Amniotic stem cell (primary cell): ENCODE measurements around the gene ATP10A.
A peak's percentile ranks its signal among the peaks of the same experiment; 100 is the strongest.
"Not testable (repeated sequence)": the region's sequence is repeated elsewhere in the genome, so short reads cannot be mapped to it uniquely, and the experiment has no call there.

Source experiments
- DNase-seq: peaks from one replicate; lab custom pipeline; 2025; lab: John Stamatoyannopoulos, UW

ATP10A gene

DNA sequence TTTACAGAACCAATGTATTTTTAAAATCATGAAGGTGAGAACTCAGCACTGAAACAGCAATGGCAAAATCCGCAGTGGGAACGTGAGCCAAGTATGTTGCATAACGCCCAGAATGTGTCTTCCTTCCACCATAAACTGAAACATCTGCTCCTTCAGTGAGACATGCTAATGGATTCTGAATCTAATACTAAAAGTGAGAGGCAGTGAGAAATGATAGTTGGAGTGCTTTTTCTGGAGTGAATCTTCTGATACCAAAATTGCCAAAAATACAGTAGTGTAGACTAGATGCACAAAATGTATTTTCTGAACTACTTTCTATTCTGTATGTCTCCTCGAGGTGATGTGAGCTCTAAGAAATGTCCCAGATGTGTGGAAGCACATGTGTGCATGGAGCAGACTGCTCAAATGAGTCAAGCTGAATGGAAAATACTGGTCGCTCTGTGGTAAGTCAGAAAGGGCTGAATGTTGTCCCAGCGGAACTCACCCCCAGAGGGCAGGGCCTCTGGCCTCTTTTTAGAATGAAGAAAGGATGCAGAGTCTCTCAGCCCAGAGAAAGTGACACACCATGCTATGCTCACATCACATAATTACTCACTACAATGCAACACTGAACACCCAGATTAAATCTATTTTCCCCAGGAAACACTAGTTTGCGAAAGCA lies 73.0 kb downstream of the ATP10A start:
- peak; percentile 38 for DNase-seq

DNA sequence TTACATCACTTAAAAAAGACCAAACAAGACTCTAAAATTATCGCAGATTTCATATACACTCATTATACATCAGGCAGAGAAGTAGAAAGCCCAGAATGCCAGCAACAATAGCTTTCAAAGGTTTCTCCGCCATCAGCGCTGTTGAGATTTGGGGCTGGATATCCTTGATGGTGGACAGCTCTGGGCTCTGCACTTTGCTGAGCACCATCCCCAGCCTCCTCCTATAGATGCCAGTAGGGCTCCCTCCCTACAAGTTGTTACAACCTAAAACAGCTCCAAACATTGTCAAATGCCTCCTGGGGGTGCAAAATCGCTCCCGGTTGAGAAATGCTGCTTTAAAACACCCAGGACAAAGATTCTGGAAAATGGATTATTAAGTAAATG lies 73.5 kb downstream of the ATP10A start:
- no peak for DNase-seq

DNA sequence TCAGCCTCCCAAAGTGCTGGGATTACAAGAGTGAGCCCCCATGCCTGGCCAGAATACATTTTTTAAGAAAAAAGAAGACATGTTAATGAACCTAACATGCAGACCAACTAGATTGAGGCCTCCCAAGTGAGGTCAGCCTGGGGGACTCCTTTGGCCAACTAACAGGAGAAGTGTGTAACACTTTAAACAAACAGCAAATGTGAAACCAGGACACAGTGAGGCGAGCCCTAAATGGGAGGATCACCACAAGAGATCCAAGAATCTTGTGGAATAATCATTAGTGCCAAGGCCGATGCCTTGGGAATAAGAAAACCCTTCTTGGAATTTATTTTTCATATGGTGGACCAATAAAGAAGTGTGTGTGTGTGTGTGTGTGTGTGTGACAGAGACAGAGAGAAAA lies 73.9 kb downstream of the ATP10A start:
- no peak for DNase-seq

DNA sequence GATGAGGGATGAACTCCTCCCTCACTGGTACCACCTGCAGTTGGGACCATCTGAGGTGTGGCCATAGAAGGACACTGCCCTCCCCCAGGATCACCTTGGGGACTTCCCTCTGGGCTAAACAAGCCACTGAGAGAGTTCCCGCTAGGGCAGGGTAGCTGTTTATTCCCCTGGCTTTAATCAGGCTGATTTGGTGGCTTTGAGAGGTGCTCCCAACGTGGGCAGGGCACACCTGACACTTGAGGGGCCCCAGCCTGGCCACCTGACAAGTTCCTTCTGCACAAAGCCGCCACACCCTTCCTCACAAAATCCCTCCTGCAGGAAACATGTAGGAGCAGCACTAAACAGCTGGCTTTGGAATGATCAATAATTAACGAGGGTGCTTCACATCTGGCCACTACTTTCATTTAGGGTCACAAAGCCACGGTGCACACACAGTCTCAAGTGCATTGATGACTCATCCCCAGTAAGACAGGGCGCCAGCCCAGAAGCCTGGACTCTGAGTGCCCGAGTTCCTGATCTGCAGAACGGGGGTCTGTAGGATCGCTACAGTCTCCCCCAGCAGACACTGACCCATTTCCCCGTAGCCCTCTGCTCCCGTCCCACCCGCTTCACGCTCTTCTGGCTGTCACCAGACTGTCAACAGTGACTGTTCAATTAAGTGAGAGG lies 75.1 kb downstream of the ATP10A start:
- DNase-seq, result no peak

DNA sequence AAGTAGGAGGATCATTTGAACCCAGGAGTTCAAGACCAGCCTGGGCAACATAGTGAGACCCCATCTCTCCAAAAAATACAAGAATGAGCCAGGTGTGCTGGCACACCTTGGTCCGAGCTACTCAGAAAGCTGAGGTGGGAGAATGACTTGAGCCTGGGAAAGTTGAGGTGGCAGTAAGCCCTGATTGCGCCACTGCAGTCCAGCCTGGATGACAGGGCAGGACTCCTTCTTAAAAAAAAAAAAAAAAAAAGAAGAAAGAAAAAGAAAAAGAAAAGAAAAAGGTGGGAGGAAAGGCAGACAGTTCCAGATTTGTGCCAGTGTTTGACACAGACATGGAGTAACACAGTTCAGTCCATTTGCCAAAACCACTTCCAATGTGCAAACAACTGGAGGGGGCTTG lies 75.7 kb downstream of the ATP10A start:
- DNase-seq, result no peak

DNA sequence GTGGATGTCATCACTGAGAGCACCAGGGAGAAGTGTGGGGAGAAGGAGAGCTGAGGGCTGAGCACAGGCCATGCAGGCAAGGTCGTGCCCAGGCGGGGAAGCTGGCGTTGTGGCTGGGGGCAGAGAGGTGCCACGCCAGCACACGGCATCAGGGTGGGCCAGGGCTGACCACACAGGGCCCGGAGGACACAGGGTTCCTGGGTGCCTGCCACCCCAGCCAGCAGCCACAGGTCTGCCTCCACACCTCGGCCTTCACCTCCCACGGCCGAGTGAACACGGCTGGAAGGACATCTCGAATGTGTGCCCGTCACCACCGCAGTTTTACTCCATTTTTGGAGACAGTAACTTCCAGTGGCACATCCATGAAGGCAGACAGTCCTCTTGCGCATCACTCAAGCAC lies 77.1 kb downstream of the ATP10A start:
- DNase-seq, result no peak

DNA sequence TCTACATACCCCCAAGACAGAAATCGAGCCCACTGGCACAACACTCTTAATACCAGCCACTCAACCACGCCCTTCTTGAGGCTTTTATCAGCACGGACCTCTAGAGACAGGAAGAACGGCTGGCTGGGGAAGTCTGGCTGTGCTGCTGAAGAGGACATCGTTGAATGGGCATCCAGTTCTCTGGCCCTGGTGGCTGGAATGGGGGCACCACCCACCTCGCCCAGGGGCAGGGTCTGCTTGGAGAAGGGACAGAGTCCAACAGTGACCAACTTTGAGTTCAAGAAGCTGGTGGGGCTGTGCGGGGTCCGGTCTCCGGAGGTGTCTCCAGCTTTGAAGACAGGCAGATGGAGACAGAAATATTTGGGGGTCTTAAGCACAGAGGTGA lies 77.5 kb downstream of the ATP10A start:
- no peak for DNase-seq

DNA sequence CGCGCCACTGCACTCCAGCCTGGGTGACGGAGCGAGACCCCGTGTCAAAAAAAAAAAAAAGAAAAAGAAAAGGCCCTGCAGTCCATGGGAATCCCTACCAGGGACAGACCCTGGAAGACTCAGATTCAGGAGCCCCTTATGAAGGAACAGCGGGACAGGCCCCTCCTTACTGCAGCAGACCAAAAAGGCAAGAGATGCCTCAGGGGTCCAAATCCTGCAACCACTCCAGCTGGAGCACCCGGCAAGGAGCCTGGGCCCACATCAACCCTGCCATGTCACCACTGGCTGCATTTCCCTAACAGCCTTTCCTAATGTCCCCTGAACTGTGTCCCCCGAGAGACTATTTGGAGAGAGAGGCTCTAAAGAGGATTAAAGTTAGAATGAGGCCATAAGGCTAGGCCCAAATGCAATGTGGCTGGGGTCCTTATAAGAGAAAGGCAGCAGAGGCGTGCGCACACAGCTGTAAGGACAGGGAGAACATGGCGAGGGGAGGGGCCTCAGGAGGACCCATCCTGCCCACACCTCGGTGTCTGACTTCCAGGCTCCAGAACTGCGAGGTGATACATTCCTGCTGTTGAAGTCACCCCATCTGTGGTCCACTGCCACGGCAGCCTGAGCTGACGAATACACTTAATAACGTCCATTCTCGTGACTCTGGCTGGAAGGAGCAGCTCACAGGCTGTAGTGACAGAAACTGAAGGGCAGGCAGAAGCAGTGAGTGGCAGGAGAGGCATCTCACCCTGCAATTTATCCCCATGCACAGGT lies 78.1 kb downstream of the ATP10A start:
- peak; percentile 14 for DNase-seq

DNA sequence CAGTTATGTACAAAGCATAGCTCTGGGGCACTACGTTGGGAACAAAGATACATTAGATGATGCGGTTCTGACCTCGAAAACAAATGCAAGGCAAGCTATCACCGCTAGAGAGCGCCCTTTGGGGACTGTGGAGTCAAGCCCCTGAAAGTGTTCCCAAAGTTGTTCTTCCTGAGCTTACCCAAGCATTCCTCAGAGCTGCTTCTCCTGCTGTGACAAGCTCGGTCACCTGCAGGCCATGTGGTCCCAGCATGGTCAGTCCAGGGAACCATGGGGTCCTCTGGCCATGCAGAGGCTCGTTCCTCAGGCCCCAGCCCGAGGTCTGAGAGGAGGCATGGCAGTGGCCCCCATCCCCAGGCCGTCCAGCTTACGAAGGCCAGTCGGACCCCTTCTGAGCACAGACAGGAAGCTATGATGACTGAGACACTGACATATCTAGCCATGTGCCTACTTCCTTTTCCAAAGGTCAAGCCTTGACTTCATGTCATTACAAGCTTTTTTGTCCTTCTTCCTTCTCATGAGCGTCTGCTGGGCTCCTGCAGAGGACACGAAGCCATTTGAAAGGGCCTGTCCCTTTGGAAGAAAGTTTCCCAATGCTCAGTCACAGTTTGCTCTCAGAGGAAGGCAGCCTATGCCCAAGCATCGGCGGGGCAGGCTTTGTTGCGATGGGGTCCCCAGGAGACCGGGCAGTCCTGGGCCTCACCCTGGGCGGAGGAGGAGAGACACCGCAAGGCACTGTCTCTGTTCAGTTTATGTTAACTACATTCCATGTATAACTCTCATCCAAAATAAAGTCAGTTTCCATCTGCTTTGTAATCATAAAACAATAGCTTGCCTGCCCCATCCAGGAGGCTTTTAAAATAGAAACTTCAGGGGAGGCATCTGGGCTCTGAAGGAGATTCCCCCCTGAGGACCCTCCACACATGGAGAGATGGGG lies 79.3 kb downstream of the ATP10A start:
- DNase-seq, result no peak

DNA sequence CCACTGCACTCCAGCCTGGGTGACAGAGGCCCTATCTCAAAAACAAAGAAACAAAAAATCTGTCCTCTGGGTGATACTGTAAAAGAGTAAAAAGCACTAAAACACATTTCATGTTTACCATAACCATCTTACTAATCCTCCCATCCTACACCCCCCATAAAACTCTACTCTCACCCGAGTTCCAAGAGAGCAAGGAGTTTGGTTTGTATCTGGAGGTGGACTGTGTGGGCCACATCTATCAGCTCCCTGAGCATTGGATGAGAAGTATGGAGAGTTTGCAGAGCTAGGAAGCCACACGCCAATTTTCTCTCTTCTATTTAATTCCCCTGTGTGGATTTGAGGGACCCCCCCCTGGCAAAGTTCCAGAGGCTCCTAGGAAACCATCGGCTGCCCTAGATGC lies 80.0 kb downstream of the ATP10A start:
- no peak for DNase-seq

DNA sequence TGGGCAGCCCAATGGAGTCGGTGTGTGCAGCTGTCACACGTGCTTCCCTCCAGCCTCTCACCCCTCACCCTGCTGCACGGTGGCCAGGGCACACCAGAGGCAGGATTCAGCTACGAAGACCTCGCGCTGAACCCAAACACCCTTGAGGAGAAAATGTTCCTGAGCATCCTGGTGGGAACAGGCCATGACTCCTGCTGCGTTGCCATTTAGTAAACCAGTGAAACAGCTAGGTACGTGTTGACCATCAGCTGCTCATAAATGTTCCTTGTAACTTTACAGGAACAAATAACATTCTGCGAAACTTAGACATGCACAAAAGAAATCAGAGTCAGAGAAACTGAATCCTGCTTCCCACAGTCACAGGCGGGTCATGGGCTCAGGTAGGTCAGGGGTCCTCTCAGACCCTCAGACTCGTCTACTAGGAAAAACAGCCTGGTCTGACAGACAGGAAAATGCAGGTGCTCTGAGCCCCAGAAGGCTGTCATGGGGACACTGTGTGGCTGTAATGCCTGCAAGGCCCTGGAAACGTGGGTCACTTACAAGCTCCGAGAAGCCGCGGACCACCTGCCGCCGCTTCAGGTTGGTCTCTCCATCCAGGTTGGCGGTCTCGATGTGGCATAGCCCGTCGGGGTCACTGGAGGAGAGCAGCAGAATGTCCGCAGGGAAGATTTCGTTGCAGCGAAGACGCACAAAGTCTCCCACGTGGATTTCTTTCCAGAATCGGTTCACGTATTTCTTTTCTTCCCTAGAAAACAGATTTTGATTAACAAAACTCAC lies 82.5 kb downstream of the ATP10A start:
- no peak for DNase-seq

DNA sequence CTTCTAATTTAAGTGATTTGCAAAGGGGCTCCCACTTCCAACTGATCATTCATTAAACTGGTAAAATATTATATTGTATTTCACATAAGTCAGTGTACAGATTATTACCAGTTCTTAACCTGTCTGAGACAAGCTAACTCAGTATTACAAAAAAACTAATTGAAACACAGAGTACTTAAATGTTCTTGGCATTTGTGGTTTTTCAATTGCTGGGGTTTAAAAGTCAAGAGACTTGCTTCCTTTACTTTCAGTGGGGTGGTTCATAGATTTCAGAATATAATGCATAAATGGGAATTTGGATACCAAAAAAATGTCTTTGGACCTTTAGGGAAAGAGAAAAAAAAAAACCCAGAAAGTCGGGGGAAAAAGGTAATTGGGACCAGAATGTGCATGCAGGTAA lies 85.0 kb downstream of the ATP10A start:
- DNase-seq, result no peak

DNA sequence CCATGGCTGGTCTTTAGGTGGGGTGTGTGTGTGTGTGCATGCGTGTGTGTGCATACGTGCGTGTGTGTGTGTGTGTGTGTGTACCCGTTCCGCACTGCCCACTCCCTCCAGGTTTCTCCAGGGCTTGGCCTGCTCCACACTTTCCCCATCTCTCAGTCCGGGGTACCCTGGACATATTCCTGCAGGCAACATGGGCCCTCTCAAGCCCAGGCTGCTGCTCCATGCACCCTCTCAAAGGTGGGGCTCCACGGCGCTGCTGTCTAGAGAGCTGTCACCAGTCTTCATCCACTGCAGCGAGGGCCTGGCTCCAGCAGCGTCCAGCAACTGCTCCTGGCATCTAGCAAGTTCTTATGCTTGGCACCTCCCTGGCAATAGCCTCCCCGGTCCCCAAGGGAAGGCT lies 86.1 kb downstream of the ATP10A start:
- no peak for DNase-seq

DNA sequence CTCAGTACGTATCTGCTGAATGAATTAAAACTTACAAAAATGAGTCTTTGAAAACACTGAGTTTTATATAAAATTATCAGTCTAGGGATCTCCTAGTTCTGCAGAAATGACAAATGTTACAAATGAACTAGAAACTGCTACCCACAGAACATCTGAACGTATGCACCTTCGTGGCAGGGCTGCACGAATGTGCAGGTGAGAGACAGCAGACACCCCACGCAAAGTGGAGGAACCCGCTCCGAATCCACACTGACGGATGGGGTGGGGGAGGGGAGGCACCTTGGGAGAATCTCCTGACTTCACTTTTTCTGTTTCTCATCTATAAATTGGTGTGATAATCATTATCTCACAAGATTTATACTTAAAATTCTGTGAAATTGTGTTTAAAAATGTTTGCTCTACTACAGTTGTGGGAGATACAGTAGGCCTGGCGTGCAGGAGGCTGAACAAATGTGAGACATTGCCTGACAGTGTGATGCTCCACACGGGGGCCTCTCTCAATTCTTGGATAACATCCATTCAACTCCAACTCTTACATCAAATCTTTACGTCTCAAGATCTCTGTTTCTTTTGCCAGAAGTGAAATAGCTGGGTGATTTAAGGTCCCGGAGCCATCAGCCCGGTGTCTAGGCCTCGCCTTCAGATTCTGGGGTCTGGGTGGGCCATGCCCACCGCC lies 86.9 kb downstream of the ATP10A start:
- DNase-seq, result no peak

DNA sequence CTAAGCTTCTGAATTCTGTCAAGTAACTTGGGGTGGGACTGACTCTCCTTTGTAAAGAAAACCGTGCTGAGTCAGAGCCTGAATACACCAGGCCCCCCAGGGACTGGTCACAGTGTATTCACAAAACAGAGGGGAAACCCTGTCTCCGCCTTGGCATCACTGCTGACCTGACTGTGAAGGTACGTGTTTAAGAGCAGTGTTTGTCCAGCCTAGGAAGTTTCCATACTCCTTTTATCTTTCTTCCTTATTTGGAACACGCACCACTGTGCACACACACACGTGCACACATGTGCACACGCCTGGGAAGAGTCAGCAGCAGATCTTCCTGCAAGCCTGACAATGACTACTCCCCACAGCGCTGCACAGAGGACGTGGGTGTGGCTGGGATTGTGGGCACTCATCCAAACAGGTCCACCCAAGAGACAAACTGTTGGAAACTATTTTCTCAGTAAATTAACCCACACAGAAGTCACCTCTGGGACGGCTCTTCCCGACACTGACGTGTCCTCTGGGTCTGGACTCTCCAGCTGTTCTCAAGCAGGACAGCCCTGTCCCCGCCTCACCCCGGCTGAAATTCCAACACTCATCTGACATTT lies 87.7 kb downstream of the ATP10A start:
- no peak for DNase-seq

DNA sequence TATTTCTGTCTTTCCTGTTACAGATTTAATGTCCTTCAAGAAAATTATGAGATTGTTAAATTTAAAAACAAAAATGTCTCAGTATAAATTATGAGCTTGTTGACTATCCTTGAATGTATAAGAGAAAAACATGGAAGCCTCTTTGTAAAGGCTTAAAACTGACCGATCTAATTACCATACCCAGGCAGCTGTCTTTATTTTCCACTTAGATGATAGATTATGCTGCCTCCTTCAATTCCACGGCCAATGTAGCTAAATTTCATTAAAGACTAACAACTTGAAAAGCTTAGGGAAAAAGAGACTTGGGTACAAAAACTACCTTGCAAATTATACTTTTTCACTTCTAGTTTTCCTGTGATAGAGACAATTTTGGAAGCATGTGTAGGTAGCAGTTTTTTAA lies 88.3 kb downstream of the ATP10A start:
- DNase-seq, result no peak

DNA sequence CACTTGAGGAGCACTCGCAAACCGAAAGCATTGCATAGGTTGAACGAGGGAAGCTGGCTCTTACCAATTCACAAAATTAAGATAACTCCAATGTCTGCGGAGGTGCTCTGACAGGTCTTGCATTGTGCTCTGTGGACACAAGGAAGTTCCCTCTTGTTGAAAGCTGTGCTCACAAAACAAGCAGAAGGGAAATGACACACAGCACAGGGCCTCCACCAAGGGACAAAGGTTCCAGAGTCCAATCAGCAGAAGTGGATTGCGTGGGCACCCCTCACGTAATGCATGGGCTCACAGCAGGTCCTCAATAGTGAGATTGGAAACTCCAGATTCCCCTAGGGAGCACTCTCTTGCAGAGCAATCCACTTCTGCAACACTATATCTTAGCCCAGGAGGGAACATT lies 89.9 kb downstream of the ATP10A start:
- no peak for DNase-seq

DNA sequence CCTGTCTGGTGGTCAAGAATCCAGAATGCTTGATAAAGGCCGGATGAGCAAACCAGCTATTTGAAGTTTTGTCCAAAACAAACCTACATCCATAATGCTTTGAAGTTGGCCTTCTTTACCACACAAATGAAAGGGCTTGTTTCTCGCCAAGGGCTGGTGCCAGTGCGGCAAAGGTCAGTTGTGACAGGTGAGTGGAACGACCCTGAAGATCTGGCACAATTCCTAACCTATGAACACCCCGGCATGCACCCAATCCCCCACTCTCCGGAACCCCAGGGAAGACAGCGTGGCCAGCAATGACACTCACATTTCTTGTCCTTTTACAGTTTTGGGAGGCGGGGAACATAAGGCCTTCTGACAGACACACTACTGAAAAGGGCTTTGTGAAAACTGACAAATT lies 90.6 kb downstream of the ATP10A start:
- no peak for DNase-seq

DNA sequence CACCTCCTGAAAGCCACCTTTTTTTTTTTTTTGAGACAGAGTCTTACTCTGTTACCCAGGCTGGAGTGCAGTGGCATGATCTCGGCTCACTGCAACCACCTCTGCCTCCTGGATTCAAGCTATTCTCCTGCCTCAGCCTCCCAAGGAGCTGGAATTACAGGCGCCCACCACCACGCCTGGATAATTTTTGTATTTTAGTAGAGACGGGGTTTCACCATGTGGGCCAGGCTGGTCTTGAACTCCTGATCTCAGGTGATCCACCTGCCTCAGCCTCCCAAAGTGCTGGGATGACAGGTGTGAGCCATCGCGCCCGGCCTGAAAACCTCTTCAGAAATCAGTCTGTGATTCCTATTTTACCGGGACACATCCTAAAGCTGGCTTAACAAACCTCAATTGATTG lies 91.4 kb downstream of the ATP10A start:
- not testable (repeated sequence) for DNase-seq

DNA sequence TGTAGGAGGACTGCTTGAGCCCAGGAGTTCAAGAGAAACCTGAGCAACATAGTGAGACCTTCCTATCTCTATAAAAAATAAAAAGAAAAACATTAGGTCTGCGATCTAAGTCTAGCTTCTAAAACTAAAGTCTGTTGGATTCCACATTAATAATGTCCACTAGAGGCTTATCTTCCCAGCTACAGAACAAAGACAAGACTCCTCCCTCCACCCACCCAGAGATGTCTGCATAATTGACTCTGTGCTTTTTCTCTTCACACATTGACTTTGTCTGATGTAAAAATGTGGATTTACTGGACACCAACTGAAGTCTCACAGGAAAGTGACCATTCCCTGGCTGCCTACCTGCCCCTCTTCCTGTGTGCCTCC lies 91.8 kb downstream of the ATP10A start:
- DNase-seq, result no peak
